Right cardiac atrium (tissue), 5 donors: ENCODE results near the gene KRT77. TPM values are rescaled to one million over a fixed set of nuclear protein-coding genes. Genes with fewer than 3 reads are reported as not detected.

Experiments
- polyA plus RNA-seq: library from polyadenylated mRNA; stranded (reverse); fragments of 200-250 nt; gene quantifications from one replicate; pipeline ENCODE4 v1.2.3, GENCODE V29; 2013
- total RNA-seq, 4 donors: library from RNA; stranded (reverse); fragmentation: NEBNext Ultra II Directional; extraction: Animal tissue kit (Norgen Biotek cat#: 25700); gene quantifications; one replicate each; pipeline ENCODE4 v1.2.1, GENCODE V29; 2021
- donor health status: healthy with polysubstance abuse.
- donor health status: DM: no; HTN: yes; CAD: no.
- donor health status: DM: no; HTN: no; CAD: no.
- donor health status: DM: no; HTN: yes; CAD: no; lungs with severe emphysema.
- donor health status: DM: yes; HTN: yes; CAD: no.

Gene KRT77
- total and polyA plus RNA-seq, 5 donors: not detected

Other genes starting within 250 kb of the KRT77 start
- gene KRT6C, start 229.7 kb downstream of the KRT77 start, total RNA-seq: not detected
- not detected for gene KRT6C, start 229.7 kb downstream of the KRT77 start, polyA plus RNA-seq
- not detected for gene KRT6A, start 210.3 kb downstream of the KRT77 start, total RNA-seq
- not detected for gene KRT6A, start 210.3 kb downstream of the KRT77 start, polyA plus RNA-seq
- not detected for gene KRT5, start 183.1 kb downstream of the KRT77 start, total RNA-seq
- gene KRT5, start 183.1 kb downstream of the KRT77 start, polyA plus RNA-seq: 0.07 TPM
- not detected for gene KRT71, start 150.4 kb downstream of the KRT77 start, total RNA-seq
- not detected for gene KRT71, start 150.4 kb downstream of the KRT77 start, polyA plus RNA-seq
- gene KRT74, start 129.7 kb downstream of the KRT77 start, total RNA-seq: 1 to 10 TPM in 2 of 4 donors, under 1 TPM in 2; 0.47 to 2.2 (median 1.2) TPM
- gene KRT74, start 129.7 kb downstream of the KRT77 start, polyA plus RNA-seq: 0.14 TPM
- gene KRT72, start 102.1 kb downstream of the KRT77 start, total RNA-seq: not detected
- not detected for gene KRT72, start 102.1 kb downstream of the KRT77 start, polyA plus RNA-seq
- gene KRT73, start 85.0 kb downstream of the KRT77 start, total RNA-seq: not detected
- not detected for gene KRT73, start 85.0 kb downstream of the KRT77 start, polyA plus RNA-seq
- not detected for gene KRT2, start 51.3 kb downstream of the KRT77 start, total RNA-seq
- not detected for gene KRT2, start 51.3 kb downstream of the KRT77 start, polyA plus RNA-seq
- gene KRT1, start 23.1 kb downstream of the KRT77 start, total RNA-seq: not detected
- gene KRT1, start 23.1 kb downstream of the KRT77 start, polyA plus RNA-seq: not detected
- not detected for gene KRT76, start 73.8 kb upstream of the KRT77 start, total RNA-seq
- gene KRT76, start 73.8 kb upstream of the KRT77 start, polyA plus RNA-seq: not detected
- not detected for gene KRT3, start 92.6 kb upstream of the KRT77 start, total RNA-seq
- gene KRT3, start 92.6 kb upstream of the KRT77 start, polyA plus RNA-seq: not detected
- not detected for gene KRT4, start 110.6 kb upstream of the KRT77 start, total RNA-seq
- 0.20 TPM for gene KRT4, start 110.6 kb upstream of the KRT77 start, polyA plus RNA-seq
- not detected for gene KRT79, start 130.8 kb upstream of the KRT77 start, total RNA-seq
- gene KRT79, start 130.8 kb upstream of the KRT77 start, polyA plus RNA-seq: 0.09 TPM
- not detected for gene KRT78, start 145.5 kb upstream of the KRT77 start, total RNA-seq
- gene KRT78, start 145.5 kb upstream of the KRT77 start, polyA plus RNA-seq: 0.02 TPM
- 100 to 1,000 TPM; 104 to 259 (median 212) TPM for gene KRT8, start 201.6 kb upstream of the KRT77 start, total RNA-seq
- 282 TPM for gene KRT8, start 201.6 kb upstream of the KRT77 start, polyA plus RNA-seq
- 10 to 100 TPM; 17.9 to 44.4 (median 31.7) TPM for gene KRT18, start 245.6 kb upstream of the KRT77 start, total RNA-seq
- gene KRT18, start 245.6 kb upstream of the KRT77 start, polyA plus RNA-seq: 46.7 TPM